Stimulated activated CD4-positive, alpha-beta T cell treated with anti-CD3 and anti-CD28 coated beads, TNF-alpha, amount 100 ng/mL, for 4 hours (primary cell): Measurements from ENCODE around the gene CSMD2.

ENCODE experiments used
- DNase-seq, 3 experiments: peaks; one replicate each; pipeline ENCODE4 v3.0.0-alpha.2; 2020; ENCODE audit warnings: low read depth in 3 of 3

Gene CSMD2

DNA sequence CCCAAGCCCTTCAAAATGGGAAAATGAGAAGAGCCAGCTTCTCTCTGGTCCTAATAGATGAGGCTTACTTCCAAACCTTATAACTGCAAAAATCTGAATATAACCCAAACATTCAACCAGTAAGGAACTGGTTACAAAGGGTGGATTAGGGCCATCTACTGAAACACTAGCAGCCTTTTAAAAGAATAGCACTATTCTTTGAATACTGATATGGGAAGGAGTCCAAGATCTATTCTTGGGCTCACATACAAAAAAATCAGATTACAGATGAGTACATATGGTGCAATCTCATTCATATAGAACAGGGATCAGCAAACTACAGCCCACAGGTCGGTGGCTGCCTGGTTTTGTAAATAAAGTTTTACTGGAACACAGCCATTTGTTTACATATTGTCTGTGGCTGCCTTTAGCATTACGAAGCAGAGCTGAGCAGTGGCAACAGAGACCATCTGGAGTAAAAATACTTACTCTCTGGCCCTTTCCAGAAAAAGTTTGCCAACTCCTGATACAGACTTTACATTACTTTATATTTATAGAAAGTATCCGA, 524.8 kb downstream of the CSMD2 start:
- no peak for DNase-seq

DNA sequence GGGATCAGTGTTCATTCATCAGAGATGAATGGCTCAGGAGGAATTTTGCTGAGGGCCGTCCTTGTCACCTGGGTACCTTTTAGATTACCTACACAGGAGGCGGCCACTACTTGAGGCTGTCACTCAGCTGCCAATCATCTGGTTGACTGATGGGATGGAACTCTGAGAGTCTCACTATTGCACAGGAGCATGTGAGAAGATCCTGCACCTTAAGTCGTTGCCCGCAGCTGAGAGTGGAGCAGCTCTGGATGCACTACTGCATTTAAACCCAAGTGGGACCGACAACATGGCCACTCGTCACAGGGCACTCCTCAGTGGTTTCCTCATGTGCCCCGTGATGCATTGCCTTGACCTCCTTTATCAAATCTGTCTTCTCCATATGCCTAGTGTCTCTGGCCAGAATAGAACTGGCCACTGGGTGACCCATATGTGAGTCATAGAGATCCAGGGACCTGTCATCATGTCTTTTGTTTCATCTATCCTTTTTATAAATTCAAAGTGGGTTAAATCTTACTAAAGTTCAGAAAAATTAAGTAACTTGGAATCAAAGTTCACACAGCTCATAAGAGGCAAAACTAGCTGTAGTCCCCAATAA, 527.1 kb downstream of the CSMD2 start:
- no peak for DNase-seq

DNA sequence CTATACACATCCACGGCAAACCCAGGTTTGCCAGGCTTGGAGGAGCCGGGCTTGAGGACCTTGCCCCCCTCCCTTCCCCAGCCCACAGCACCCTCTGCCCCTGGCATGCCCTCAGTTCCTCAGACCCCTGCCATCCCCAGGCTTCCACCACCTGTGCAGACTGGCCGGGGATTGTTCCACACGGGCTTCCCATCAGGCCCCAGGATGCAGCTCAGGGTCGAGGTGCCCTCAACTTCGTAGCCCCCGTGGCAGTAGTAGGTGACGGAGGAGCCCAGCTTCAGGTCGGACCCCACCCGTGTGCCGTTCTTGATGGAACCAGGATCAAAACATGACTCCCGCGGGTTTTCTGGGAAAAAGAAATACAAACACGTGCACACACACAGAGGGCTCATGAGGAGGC, 528.8 kb downstream of the CSMD2 start:
- DNase-seq = no peak

DNA sequence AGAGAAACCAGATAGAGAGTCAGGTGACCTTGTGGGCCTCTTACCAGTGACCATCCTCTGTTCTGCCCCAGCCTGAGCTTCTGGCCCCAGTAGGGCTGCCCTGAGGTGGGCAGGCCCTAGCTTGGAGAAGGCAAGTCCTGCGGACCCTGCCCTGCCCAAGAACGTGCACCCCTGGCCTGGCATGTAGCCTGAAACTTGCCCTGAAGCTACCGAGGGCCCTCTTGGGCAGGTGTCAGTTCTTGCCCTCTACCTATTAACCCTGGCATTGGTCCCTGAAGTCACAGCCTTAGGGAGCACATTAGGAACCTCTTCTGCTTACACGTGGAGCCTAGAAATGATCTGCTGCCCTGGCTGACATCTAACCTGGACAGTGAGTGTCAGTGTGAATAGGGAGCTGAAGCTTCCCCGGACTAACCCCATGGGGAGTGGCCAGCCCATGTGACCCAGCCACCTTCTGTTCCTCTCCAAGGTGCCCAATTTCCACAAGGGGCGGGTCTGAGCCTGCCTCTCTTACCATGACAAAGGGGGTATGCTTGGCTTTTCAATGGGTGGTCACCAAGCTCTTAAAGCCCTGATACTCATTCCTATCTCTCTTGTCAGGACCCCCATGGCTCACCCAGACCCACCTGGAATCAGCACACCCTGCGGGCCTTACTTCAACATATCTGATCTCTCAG, 529.6 kb downstream of the CSMD2 start:
- DNase-seq = no peak

DNA sequence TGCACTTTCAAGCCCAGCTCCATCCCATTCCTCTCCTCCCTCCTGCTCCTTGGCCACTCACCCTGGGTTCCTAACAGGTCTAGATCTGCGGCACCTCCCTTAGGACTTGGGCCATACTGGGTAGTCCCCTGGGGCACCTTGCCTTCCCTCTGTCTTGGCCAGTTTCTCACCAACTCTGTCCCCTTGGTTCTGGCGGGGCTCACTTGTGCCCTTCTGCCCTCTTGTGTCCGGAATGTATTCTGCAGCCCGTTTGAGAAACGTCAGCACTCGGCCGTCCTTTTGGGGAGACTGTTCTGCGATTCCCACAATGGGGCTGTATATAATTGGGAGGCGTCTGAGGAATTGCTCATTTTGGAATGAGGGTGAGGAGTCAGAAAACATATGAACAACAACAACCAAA, 530.2 kb downstream of the CSMD2 start:
- no peak for DNase-seq

DNA sequence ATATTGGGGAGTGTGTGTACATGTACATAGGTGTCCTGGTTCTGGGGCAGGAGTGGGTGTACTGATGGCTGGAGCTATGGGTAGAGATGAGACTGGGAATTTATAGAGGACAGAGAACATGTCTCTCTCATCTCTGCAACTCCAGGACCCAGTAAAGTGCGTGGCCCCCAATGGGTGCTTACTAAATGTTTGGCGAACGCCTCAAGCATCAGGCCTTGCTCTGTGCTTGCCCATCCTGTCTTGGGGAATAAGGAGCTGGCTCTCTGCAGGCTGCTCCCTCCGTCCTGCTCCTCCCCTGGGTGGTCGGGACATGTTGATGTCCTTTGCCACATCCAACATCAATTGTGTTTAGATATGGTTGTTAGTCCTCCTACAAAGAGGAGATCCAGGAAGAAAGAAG, 530.9 kb downstream of the CSMD2 start:
- no peak for DNase-seq

DNA sequence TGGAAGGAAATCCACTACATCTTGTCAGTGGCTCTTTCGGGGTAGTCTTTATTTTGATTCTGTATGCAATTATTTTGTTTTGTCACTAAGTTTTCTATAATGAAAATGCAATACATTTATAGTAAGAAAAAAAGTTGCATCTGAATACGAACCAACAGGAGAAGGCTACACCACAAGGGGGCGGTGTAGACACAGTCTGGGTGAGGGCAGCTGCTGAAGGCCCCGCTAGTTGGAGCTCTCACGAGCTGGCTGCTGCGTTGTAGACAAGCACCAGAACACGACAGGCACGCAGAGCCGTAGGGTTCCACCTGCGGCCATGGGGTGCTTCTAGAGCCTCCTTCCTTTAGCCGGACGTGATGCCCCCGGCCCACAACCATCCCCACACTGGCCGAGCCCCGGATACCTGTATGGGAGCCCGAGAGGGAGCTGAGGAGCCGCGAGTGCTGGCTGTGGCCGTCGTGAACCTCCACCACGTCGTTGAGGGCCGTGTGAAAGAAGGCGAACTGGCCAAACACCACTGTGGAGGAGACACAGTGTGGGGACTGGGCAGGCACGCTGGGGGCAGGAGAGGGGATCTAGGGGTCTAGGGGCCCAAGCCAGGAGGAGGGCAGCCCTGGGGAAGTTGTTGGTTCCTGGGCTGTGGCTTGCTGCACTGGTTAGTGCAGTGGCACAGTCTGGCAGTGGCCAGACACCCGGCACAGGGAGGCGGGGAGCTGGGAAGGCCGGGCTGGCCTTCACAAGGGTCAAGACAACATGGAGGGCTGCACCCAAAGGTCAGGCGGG, 531.8 kb downstream of the CSMD2 start:
- peak; percentile 66 to 79 (median 70) for DNase-seq

DNA sequence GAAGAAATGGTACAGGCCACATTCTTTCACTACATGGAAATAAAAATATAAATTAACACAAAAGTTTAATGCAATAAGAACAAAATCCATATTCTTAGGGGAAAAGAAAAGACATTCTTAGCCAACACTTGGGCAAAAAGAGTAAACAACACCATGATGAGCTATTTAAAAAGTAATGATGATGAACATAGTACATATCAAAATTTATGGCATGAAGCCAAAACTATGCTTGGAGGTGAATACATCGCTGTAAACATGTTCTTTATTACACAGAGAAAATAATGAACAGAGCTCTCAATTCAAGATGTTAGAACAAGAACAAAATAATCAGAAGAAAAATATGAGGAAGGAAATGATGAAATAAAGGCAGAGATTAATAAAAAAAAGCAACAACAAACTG, 534.3 kb downstream of the CSMD2 start:
- DNase-seq = no peak

DNA sequence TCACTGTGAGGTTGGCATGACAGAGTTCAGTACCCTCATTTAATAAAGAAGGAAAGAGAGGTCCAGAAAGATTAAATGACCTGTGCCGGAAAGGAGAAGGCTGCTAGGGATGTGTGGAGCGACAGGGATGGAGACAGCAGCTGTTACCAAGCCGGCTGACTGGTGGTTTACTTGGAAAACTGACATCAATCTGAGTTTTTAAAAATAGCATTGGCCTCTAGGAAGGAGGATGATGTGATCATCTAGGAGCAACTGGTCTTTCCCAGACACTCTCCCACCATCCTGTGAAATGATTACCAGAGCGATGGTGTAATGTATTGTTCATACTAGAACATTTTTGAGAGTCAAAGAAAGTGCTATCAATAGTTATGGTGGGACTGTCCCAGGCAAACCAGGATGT, 538.2 kb downstream of the CSMD2 start:
- no peak for DNase-seq

DNA sequence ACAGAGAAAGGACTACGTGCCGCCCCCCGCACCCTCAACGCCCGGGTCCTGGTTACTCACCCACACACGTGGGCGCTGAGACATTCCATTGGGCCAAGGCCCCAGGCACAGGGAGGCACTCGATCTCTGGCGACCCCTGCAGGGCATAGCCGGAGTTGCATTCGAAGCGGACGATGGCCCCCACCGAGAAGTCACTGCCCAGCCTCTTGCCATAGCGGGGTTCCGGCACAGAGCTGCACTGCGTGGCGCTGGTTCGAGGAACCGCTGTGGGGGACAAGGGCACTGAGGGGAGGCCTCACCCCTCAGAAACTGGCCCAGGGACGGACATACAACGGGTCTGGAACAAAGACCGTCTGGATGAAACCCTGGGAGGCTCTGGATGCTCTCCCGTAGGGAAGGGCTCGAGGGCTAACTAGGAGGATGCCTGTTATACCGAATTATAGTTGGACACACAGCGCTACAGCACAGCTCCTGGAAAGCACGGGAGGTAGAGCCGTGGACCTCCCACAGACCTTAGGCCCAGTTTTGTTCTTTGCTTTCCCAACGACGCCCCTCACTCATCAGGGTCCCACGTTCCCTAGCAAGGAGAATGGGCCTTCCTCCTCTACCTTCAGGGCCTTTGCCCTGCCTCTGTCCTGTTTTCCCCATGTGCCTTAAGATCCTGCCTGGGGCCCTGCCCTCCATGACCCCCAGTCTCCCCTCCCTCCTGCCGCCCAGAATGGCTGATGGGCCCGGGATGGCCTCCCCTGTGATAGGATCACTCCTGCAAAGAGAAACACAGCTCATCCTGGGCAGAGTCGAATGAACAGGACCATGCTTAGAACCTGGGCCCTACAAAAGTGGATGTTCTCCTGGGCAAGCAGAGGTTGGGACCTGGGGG, 539.8 kb downstream of the CSMD2 start:
- DNase-seq = no peak

DNA sequence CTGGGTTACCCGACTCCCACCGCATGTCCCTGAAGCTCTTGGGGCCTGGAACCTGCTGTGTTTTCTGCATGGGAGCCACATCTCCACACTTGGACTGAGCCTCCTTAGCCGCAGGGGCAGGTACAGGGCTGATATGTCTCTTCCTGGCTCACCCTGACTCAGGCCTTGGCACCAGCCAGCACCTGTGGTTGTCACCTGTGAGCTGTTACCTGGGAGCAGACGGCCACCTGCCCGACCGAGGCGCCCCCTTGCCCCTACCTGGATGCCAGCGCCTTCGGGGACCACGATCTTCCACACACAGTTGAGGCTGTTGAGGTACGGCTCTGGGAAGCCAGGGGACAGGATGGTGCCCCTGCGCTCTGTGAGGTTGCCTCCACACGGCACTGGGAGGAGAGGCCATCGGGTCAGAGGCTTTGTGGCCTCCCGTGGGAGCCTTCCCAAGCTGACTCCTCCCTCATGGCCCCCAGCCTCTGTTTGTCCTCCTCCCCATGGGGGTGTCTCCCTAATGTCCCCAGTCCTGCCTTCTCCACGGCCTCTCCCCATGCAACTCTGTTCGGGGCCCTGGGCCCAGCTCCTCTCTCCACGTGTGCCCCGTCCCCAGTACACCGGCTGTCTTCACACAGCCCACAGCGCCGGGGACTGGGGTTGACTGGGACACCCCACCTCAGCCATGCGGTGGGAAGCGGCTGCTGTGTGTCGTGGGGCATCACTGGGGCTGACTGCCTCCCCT, 540.6 kb downstream of the CSMD2 start:
- DNase-seq = no peak

DNA sequence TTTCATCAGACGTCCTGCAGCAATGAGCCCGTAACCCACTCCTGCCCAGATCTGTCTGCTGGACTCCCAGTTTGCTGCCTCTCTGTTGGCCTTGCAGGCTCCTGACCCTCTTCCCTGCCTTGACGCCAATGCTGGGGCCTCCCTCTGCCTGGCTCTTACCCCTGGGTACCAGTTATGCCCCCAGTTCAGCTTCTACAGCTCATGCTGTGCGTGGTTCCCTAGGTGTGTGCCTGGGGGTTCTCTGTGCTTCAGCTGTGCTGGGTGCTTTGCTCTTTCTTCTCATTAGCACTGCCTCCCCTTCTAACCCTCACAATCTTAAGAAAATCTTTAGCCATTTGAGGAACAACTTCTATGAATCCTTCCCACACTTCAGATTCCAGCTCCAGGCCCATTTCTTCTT, 541.2 kb downstream of the CSMD2 start:
- DNase-seq = no peak

DNA sequence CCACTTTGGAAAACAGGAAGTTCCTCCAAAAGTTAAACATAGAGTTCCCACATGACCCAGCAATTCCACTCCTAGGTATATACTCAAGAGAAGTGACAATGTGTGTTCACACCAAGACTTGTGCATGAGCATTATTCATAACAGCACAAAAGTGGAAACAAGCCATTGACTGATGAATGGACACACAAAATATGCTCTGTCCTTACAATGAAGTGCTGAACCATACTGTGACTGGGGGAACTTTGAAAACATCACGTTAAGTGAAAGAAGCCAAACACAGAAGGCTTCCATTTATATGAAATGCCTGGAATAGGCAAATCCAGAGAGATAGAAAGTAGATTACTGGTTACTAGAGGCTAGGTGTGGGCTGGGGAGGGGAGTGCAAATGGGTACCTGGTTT, 542.3 kb downstream of the CSMD2 start:
- no peak for DNase-seq

DNA sequence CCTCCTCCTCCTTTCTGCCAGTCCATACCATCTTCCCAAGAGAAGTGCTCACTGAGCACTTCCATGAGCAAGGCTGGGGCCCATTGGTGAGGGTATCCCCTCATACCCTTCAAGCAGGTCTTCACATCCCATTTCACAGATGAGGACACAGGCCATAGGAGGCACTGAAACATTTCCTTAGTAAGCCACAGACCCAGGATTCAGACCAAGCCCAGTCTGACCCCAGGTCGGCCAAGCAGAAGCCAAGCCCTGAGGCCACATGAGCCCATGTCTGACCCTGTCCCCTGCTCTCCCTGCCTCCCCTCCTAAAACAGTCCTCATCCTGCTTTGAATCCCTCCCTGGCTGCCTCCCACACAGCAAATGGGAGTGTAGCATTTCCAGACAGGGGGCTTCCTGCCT, 546.4 kb downstream of the CSMD2 start:
- no peak for DNase-seq

DNA sequence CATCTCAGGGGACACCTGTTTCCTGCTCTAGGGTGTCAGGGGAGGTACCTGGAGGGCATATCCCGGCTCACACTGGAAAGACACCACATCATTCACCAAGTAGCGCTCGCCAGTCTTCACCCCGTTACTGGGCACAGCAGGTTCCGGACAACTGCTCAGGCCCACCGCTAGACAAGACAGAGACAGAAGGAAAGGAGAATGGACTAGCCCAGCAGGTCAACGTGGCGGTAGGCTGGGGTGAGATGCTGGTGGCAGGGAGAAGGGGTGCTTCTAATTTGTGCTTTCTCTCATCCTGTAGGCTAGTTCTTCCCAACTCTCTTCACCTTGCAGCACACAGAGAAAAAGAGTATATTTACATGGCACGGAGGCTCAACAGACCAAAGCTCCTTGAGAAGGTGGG, 547.6 kb downstream of the CSMD2 start:
- no peak for DNase-seq

DNA sequence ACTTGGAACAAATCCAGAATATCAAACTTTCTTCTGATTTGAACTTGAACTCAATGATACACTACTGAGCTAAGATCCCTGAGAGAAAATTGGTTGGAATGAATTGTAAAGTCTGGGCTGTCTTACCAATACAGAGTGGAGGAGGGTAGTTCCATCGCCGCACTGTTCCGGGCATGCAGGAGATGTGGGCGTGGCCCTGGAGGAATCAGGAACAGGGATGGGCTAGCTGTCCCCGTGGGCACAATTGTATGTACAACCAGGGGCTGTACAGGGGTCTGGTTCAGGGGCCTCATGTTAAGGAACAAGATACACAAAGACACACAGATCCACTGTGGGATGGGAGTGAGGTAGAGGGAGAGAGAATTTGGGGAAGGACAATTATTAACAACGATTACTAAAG, 548.2 kb downstream of the CSMD2 start:
- DNase-seq = no peak

DNA sequence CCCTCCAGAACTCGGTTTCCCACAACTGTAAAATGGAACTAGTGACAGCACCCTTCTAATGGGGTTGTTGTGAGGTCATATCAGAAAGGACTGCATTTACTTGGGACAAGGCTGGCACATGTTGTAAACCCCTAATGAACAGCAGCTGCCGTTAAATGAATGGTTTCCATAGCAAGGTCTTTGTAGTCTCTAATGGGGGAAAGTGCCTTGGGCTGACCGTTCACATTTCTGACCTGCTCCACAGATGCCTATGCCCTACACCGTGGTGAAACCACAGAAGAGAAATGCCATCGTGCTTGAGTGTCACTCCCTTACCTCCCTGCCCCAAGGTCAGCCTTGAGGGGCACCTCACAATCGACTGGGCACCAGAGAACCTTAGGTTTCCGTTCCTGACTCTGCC, 549.5 kb downstream of the CSMD2 start:
- no peak for DNase-seq

DNA sequence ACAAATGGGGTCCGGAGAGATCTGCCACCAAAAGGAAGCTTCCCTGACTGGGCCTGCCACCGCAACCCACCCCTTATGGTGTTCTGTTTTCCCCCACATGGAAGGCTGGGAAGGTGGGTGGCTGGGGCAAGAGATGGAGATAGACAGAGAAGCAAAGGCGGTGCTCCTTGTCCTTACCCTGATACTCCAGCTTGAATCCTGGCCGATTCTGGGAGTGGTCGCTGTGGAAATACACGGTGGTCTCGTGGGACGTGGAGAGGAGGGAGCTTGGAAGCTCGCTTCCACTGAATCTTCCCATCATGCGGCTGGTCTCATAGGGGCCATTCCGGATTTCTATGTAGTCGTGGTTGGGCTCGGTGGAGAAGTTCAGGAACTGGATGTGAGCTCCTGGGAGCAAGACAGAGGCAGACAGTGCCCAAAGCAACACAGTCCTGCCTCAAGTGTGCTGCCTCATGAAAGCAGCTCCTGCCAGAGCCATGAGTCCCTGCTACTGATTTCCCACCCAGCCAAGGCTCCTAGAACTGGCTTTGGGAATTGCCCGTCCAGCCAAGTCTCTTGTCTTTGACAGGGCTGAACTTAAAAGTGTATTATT, 554.1 kb downstream of the CSMD2 start:
- DNase-seq = no peak

DNA sequence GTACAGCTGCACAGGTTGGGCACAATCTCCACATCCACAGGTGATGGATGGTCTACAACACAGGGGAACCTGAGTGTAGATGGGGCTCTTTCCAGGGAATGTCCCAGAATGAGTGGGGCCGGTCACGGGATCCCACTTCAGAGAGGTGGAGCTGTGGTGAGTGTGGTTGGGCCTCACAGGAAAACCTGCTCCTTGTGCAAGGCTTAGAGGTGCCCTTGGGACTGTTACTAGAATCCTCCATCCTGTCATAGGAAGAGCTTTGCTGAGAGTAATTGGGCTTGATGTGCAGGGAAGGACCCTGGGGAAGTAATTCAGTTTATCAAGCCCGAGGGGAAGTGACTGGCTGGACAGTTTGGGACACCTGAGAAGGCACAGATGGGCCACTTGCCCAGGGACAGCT, 554.6 kb downstream of the CSMD2 start:
- no peak for DNase-seq

DNA sequence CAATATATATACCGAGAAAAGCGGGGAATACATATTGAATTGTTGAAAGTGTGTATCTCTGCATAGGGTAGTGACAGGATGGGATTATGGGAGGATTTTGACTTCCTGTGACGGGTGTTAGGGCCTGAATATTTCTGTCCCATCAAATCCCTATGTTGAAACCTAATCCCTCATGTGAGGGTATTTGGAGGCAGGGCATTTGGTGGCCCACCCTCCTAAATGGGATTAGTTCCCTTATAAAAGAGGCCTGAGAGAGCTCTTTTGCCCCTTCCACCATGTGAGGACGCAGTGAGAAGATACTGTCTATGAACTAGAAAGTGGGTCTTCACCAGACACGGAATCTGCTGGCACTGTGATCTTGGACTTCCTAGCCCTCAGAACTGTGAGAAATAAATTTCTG, 555.3 kb downstream of the CSMD2 start:
- DNase-seq = no peak
